Measurements from ENCODE around the gene OTUB2.

- TF ChIP-seq RARB (CRISPR knock-in tag; IDR thresholded peaks at IDR 0.05) (no peak), TCF4 (CRISPR knock-in tag; IDR thresholded peaks at IDR 0.05; ENCODE audit: borderline replicate concordance) (no peak), ZNF565 (CRISPR knock-in tag; conservative IDR thresholded peaks at IDR 0.05; ENCODE audit: low read depth) (no peak), ZNF8 (CRISPR knock-in tag; IDR thresholded peaks at IDR 0.05) (no peak), PATZ1 (CRISPR knock-in tag; IDR thresholded peaks at IDR 0.05; ENCODE audit: borderline replicate concordance) (no peak), PPARA (CRISPR knock-in tag; IDR thresholded peaks at IDR 0.05; ENCODE audit: borderline replicate concordance) (no peak), CSRNP3 (CRISPR knock-in tag; IDR thresholded peaks at IDR 0.05) (no peak), CSDC2 (CRISPR knock-in tag; IDR thresholded peaks at IDR 0.05) (no peak), GLIS3 (CRISPR knock-in tag; IDR thresholded peaks at IDR 0.05) (no peak), BACH2 (CRISPR knock-in tag; IDR thresholded peaks at IDR 0.05; ENCODE audit: borderline replicate concordance) (no peak)
Measured at GRCh38 chr14:94089479-94089878, 63.3 kb downstream of the OTUB2 start.
